Loucy (cell line): ENCODE results near the gene RIIAD1.

Experiments
- H2AFZ ChIP-seq: fragments of 200-600 bp; sonication (generic); 2 replicates; pipeline ENCODE4 v1.6.0; 2016; ENCODE audit warnings: antibody characterized with exemption, mild to moderate bottlenecking, low read length, moderate library complexity
- H3F3A ChIP-seq: fragments of 200-600 bp; 2 replicates; pipeline ENCODE4 v1.6.0; 2016; ENCODE audit warnings: antibody characterized with exemption, low read depth, mild to moderate bottlenecking
- H3K27me3 ChIP-seq: fragments of 200-600 bp; sonication (generic); 2 replicates; pipeline ENCODE4 v1.6.1; 2014; ENCODE audit warnings: low read length, mild to moderate bottlenecking; ENCODE audit not compliant: insufficient read depth, poor library complexity, severe bottlenecking
- H3K36me3 ChIP-seq: fragments of 200-600 bp; sonication (generic); 2 replicates; pipeline ENCODE4 v1.6.1; 2016; ENCODE audit warnings: low read length; ENCODE audit not compliant: insufficient read depth
- H3K4me1 ChIP-seq: fragments of 200-600 bp; sonication (generic); 2 replicates; pipeline ENCODE4 v1.5.1; 2014; ENCODE audit warnings: low read length, mild to moderate bottlenecking; ENCODE audit not compliant: insufficient read depth, poor library complexity, severe bottlenecking
- H3K4me2 ChIP-seq: fragments of 200-600 bp; sonication (generic); 2 replicates; pipeline ENCODE4 v1.6.0; 2014; ENCODE audit warnings: antibody characterized with exemption, low read length, low read depth, mild to moderate bottlenecking; ENCODE audit not compliant: poor library complexity, severe bottlenecking
- H3K4me3 ChIP-seq: fragments of 200-600 bp; sonication (generic); 2 replicates; pipeline ENCODE4 v1.5.1; 2014; ENCODE audit warnings: low read length, mild to moderate bottlenecking, mixed read lengths; ENCODE audit not compliant: poor library complexity, severe bottlenecking
- H3K79me2 ChIP-seq: fragments of 200-600 bp; sonication (generic); 2 replicates; pipeline ENCODE4 v1.6.1; 2014; ENCODE audit warnings: low read length; ENCODE audit not compliant: insufficient read depth
- H3K9ac ChIP-seq: fragments of 200-600 bp; sonication (generic); 2 replicates; pipeline ENCODE4 v1.6.0; 2014; ENCODE audit warnings: mild to moderate bottlenecking, low read depth, low read length, moderate library complexity; ENCODE audit not compliant: poor library complexity, severe bottlenecking
- H3K9me2 ChIP-seq: fragments of 200-600 bp; sonication (generic); replicated peaks from 2 replicates; pipeline ENCODE4 v1.6.1; 2016; ENCODE audit warnings: low read depth, low read length, mixed read lengths
- H3K9me3 ChIP-seq: fragments of 200-600 bp; sonication (generic); 2 replicates; pipeline ENCODE4 v1.6.1; 2014; ENCODE audit warnings: mild to moderate bottlenecking, antibody characterized with exemption, low read length, low read depth; ENCODE audit not compliant: insufficient read depth
- H4K20me1 ChIP-seq: fragments of 200-600 bp; sonication (generic); 2 replicates; pipeline ENCODE4 v1.6.0; 2014; ENCODE audit warnings: antibody characterized with exemption, low read length, mild to moderate bottlenecking; ENCODE audit not compliant: insufficient read depth, poor library complexity, severe bottlenecking
- CTCF ChIP-seq: fragments of 200-600 bp; sonication (generic); conservative IDR thresholded peaks from 2 replicates; pipeline ENCODE4 v1.5.1; 2014; ENCODE audit warnings: mild to moderate bottlenecking, antibody characterized with exemption, low read length
- EZH2phosphoT487 ChIP-seq: fragments of 200-600 bp; IDR thresholded peaks from 2 replicates; pipeline ENCODE4 v1.6.1; 2018; ENCODE audit warnings: antibody characterized with exemption, mild to moderate bottlenecking, moderate library complexity, borderline replicate concordance

RIIAD1 gene

GRCh38 chr1:151703813-151704212, 17.5 kb upstream of the RIIAD1 start:
- H3K4me1 ChIP-seq: peaks cover 37% of the 10 kb centered on the region
- H4K20me1 ChIP-seq: no peaks in the 10 kb centered on the region
- no peaks in the 10 kb centered on the region for H3F3A ChIP-seq
- H3K9ac ChIP-seq: peak overlapping the region; percentile 59
- peaks cover 7% of the 10 kb centered on the region; the same call in 1 of the 2 replicates for H3K36me3 ChIP-seq
- TF ChIP-seq EZH2phosphoT487 (no peak), CTCF (no peak)
- H3K4me2 ChIP-seq: peak overlapping the region; percentile 84
- H3K9me3 ChIP-seq: no peaks in the 10 kb centered on the region
- H3K4me3 ChIP-seq: peak overlapping the region; percentile 61
- no peaks in the 10 kb centered on the region for H3K9me2 ChIP-seq
- no peaks in the 10 kb centered on the region for H3K79me2 ChIP-seq
- H3K27me3 ChIP-seq: no peaks in the 10 kb centered on the region
- no peak overlapping the region for H2AFZ ChIP-seq

- H3K9me2 ChIP-seq: no peaks in the 10 kb centered on the region
- no peaks in the 10 kb centered on the region for H3F3A ChIP-seq
- H4K20me1 ChIP-seq: no peaks in the 10 kb centered on the region
- peaks cover 37% of the 10 kb centered on the region for H3K4me1 ChIP-seq
- H3K9me3 ChIP-seq: no peaks in the 10 kb centered on the region
- no peak overlapping the region for H2AFZ ChIP-seq
- no peaks in the 10 kb centered on the region for H3K79me2 ChIP-seq
- H3K36me3 ChIP-seq: peaks cover 3% of the 10 kb centered on the region; the same call in 1 of the 2 replicates
- no peaks in the 10 kb centered on the region for H3K27me3 ChIP-seq
- no peak for TF ChIP-seq EZH2phosphoT487
- TF ChIP-seq CTCF: no peak
- H3K4me3 ChIP-seq: peak overlapping the region; percentile 61
- H3K9ac ChIP-seq: peak overlapping the region; percentile 59
- peak overlapping the region; percentile 84 for H3K4me2 ChIP-seq
These were observed 17.1 kb upstream of the RIIAD1 start for GRCh38 chr1:151704246-151704645.

GRCh38 chr1:151705146-151705545, 16.2 kb upstream of the RIIAD1 start:
- Histone ChIP-seq H3K27me3 (no peaks in the 10 kb centered on the region), H3K9me2 (no peaks in the 10 kb centered on the region), H3F3A (no peaks in the 10 kb centered on the region), H3K36me3 (no peaks in the 10 kb centered on the region; the same call in 1 of the 2 replicates), H3K4me2 (no peak overlapping the region), H3K79me2 (no peaks in the 10 kb centered on the region), H3K9me3 (no peaks in the 10 kb centered on the region), H3K4me1 (peaks cover 37% of the 10 kb centered on the region), H4K20me1 (no peaks in the 10 kb centered on the region), H3K9ac (no peak overlapping the region), H2AFZ (no peak overlapping the region), H3K4me3 (no peak overlapping the region)
- no peak for TF ChIP-seq CTCF
- TF ChIP-seq EZH2phosphoT487: no peak
